Measurements from ENCODE around the gene BTNL9. TPM values are rescaled to one million over a fixed set of nuclear protein-coding genes. Genes with fewer than 3 reads are reported as not detected.
A peak's percentile ranks its signal among the peaks of the same experiment; 100 is the strongest.
"Not testable (repeated sequence)": the region's sequence is repeated elsewhere in the genome, so short reads cannot be mapped to it uniquely, and the experiment has no call there.

BTNL9 gene
- polyA plus RNA-seq, 1 experiment, result not detected

- Histone ChIP-seq H3K9me3 (ENCODE audit: control insufficient read depth, insufficient read depth, low read length) (no peaks in the 10 kb centered on the region), H3K4me3 (ENCODE audit: low read depth, low read length) (no peak overlapping the region), H3K27ac (ENCODE audit: low read depth, low read length) (no peak overlapping the region), H3K27me3 (ENCODE audit: control insufficient read depth, insufficient read depth, low read length) (peaks cover 15% of the 10 kb centered on the region)
- TF ChIP-seq, protein P1, sequence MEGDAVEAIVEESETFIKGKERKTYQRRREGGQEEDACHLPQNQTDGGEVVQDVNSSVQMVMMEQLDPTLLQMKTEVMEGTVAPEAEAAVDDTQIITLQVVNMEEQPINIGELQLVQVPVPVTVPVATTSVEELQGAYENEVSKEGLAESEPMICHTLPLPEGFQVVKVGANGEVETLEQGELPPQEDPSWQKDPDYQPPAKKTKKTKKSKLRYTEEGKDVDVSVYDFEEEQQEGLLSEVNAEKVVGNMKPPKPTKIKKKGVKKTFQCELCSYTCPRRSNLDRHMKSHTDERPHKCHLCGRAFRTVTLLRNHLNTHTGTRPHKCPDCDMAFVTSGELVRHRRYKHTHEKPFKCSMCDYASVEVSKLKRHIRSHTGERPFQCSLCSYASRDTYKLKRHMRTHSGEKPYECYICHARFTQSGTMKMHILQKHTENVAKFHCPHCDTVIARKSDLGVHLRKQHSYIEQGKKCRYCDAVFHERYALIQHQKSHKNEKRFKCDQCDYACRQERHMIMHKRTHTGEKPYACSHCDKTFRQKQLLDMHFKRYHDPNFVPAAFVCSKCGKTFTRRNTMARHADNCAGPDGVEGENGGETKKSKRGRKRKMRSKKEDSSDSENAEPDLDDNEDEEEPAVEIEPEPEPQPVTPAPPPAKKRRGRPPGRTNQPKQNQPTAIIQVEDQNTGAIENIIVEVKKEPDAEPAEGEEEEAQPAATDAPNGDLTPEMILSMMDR (IDR thresholded peaks at IDR 0.05; ENCODE audit: low read depth, low read length), result no peak
- ChIA-PET POLR2A (no interaction called here), CTCF (interaction anchor here (1.1 kb wide), 1 partner anchor 218 kb away, joined by 4 read pairs; no protein-coding TSS in a partner anchor)
- DNase-seq (ENCODE audit: low read depth, low spot score), result no peak
These were observed 47.2 kb downstream of the BTNL9 start for GRCh38 chr5:181087309-181087708.

GRCh38 chr5:181088289-181088688, 48.2 kb downstream of the BTNL9 start:
- DNase-seq (ENCODE audit: low read depth, low spot score), result no peak
- TF ChIP-seq, protein P1 (IDR thresholded peaks at IDR 0.05; ENCODE audit: low read depth, low read length), result peak; percentile 45
- Histone ChIP-seq H3K9me3 (ENCODE audit: control insufficient read depth, insufficient read depth, low read length) (no peaks in the 10 kb centered on the region), H3K4me3 (ENCODE audit: low read depth, low read length) (no peak overlapping the region), H3K27ac (ENCODE audit: low read depth, low read length) (no peak overlapping the region), H3K27me3 (ENCODE audit: control insufficient read depth, insufficient read depth, low read length) (peaks cover 15% of the 10 kb centered on the region)
- ChIA-PET POLR2A (no interaction called here), CTCF (no interaction called here)

GRCh38 chr5:181092428-181092827, 52.4 kb downstream of the BTNL9 start:
- H3K27me3 ChIP-seq (ENCODE audit: control insufficient read depth, insufficient read depth, low read length), result no peaks in the 10 kb centered on the region
- H3K4me3 ChIP-seq (ENCODE audit: low read depth, low read length), result no peak overlapping the region
- TF ChIP-seq, protein P1 (IDR thresholded peaks at IDR 0.05; ENCODE audit: low read depth, low read length), result no peak
- no peaks in the 10 kb centered on the region for H3K9me3 ChIP-seq (ENCODE audit: control insufficient read depth, insufficient read depth, low read length)
- POLR2A ChIA-PET, result no interaction called here
- CTCF ChIA-PET, result no interaction called here
- no peak overlapping the region for H3K27ac ChIP-seq (ENCODE audit: low read depth, low read length)
- DNase-seq (ENCODE audit: low read depth, low spot score), result no peak

DNA sequence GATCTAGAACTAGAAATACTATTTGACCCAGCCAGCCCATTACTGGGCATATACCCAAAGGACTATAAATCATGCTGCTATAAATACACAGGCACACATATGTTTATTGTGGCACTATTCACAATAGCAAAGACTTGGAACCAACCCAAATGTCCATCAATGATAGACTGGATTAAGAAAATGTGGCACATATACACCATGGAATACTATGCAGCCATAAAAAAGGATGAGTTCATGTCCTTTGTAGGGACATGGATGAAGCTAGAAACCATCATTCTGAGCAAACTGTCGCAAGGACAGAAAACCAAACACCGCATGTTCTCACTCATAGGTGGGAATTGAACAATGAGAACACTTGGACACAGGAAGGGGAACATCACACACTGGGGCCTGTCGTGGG, 55.1 kb downstream of the BTNL9 start:
- CTCF ChIA-PET, result not testable (repeated sequence)
- peaks cover 10% of the 10 kb centered on the region for H3K27me3 ChIP-seq (ENCODE audit: control insufficient read depth, insufficient read depth, low read length)

GRCh38 chr5:181096721-181097382, 56.8 kb downstream of the BTNL9 start:
- POLR2A ChIA-PET; DNase-seq (ENCODE audit: low read depth, low spot score); H3K4me3 ChIP-seq (ENCODE audit: low read depth, low read length); CTCF ChIA-PET; H3K27ac ChIP-seq (ENCODE audit: low read depth, low read length); H3K9me3 ChIP-seq (ENCODE audit: control insufficient read depth, insufficient read depth, low read length): not testable (repeated sequence)
- H3K27me3 ChIP-seq (ENCODE audit: control insufficient read depth, insufficient read depth, low read length), result peaks cover 12% of the 10 kb centered on the region

More for the DNA sequence above, 55.1 kb downstream of the BTNL9 start:
- H3K27ac ChIP-seq (ENCODE audit: low read depth, low read length); H3K9me3 ChIP-seq (ENCODE audit: control insufficient read depth, insufficient read depth, low read length); DNase-seq (ENCODE audit: low read depth, low spot score); H3K4me3 ChIP-seq (ENCODE audit: low read depth, low read length); POLR2A ChIA-PET: not testable (repeated sequence)

DNA sequence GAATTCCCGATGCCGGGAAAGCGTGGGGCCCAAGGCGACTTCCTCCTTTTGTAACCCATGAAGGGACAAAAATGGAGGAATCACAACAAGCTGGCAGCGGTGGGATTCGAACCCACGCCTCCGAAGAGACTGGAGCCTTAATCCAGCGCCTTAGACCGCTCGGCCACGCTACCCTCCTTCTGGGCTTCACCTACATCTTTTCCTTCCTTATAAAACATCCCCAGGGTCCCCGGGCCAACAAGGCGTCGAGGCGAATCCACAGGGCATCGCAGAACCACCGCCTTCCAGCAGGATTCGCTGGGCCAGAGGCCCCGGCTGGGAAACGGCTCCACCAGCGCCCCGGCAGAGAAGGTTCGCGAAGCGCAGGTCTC, 57.3 kb downstream of the BTNL9 start:
- CTCF ChIA-PET; H3K27ac ChIP-seq (ENCODE audit: low read depth, low read length); H3K9me3 ChIP-seq (ENCODE audit: control insufficient read depth, insufficient read depth, low read length); H3K4me3 ChIP-seq (ENCODE audit: low read depth, low read length); POLR2A ChIA-PET; DNase-seq (ENCODE audit: low read depth, low spot score): not testable (repeated sequence)
- peaks cover 12% of the 10 kb centered on the region for H3K27me3 ChIP-seq (ENCODE audit: control insufficient read depth, insufficient read depth, low read length)

DNA sequence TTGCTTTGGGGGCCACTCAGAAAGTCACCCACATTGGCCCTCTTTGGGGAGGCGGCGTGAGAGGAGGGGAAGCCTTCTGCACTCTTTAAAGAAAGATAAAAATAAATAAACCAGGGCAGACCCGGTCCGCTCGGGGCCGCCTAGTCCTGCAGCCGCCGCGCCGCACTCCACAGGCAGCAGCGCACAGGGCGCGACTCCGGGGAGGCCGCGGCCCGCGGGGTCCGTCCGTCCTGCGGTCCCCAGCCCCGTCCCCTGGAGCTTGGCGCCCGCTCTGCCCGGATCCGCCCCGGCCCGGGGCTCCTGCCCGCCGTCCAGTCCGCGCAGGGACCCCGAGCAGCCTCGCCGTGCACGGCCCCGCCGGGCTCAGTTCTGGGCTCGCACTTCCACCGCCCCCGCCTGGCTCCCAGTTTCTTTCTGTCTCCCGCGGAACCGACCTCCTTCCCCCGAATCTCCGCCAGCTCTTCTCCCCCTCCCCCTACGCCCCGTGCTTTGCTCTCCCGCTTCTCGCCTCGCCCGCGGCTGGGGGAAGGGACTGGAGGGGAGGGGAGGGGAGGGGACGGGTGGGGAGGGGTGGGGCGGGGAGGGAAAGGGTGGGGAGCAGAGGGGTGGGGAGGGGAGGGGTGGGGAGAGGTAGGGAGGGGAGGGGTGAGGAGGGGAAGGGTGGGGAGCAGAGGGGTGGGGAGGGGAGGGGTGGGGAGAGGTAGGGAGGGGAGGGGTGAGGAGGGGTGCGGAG, 57.9 kb downstream of the BTNL9 start:
- CTCF ChIA-PET; POLR2A ChIA-PET; DNase-seq (ENCODE audit: low read depth, low spot score); H3K4me3 ChIP-seq (ENCODE audit: low read depth, low read length); H3K9me3 ChIP-seq (ENCODE audit: control insufficient read depth, insufficient read depth, low read length); H3K27ac ChIP-seq (ENCODE audit: low read depth, low read length): not testable (repeated sequence)
- peaks cover 12% of the 10 kb centered on the region for H3K27me3 ChIP-seq (ENCODE audit: control insufficient read depth, insufficient read depth, low read length)
